Anterior cingulate cortex (tissue), 58 donors: ENCODE data around the gene BST1.

Experiments
- DNase-seq, 58 donors: peaks; one replicate each; lab custom pipeline; 2025; lab: John Stamatoyannopoulos, UW

Gene BST1

GRCh38 chr4:15702941-15703403, at the start of gene BST1:
Gene BST1, plus strand, starts transcription at chr4:15703065. Its CDS starts 80 bp downstream, at chr4:15703145.
- peak in 41 of 58 donors; percentile 2 to 55 (median 23) for DNase-seq

GRCh38 chr4:15653420-15653819, 49.4 kb upstream of the BST1 start:
- no peak for DNase-seq

- DNase-seq: peak in 19 of 58 donors; percentile 1 to 53 (median 14)
Observed at GRCh38 chr4:15653864-15654592, 48.8 kb upstream of the BST1 start.

GRCh38 chr4:15654593-15655222, 48.2 kb upstream of the BST1 start:
- peak in 54 of 58 donors; percentile 4 to 78 (median 46) for DNase-seq

GRCh38 chr4:15655223-15656037, 47.4 kb upstream of the BST1 start, which contains the start of gene FBXL5:
Gene FBXL5, minus strand, starts transcription at chr4:15655357. Its CDS starts 70 bp downstream, at chr4:15655287.
- DNase-seq: peak in 57 of 58 donors; percentile 42 to 92 (median 72)

GRCh38 chr4:15656038-15656470, 46.8 kb upstream of the BST1 start:
- peak in 14 of 58 donors; percentile 9 to 61 (median 40) for DNase-seq

- no peak for DNase-seq
Observed at GRCh38 chr4:15657366-15657765, 45.5 kb upstream of the BST1 start.

GRCh38 chr4:15658136-15658770, 44.6 kb upstream of the BST1 start:
- DNase-seq: no peak

- DNase-seq: no peak
Observed at GRCh38 chr4:15658781-15659180, 44.1 kb upstream of the BST1 start.

GRCh38 chr4:15659768-15660570, 42.9 kb upstream of the BST1 start:
- no peak for DNase-seq

GRCh38 chr4:15665753-15666365, 37.0 kb upstream of the BST1 start:
- no peak for DNase-seq

- no peak for DNase-seq
Observed at GRCh38 chr4:15667006-15667405, 35.9 kb upstream of the BST1 start.

GRCh38 chr4:15668566-15669435, 34.1 kb upstream of the BST1 start:
- DNase-seq: no peak

GRCh38 chr4:15670576-15670975, 32.3 kb upstream of the BST1 start:
- DNase-seq: no peak

- DNase-seq: no peak
Observed at GRCh38 chr4:15672101-15672500, 30.8 kb upstream of the BST1 start.

- no peak for DNase-seq
Observed at GRCh38 chr4:15673337-15673736, 29.5 kb upstream of the BST1 start.

- DNase-seq: no peak
Observed at GRCh38 chr4:15674046-15674445, 28.8 kb upstream of the BST1 start.

- DNase-seq: no peak
Observed at GRCh38 chr4:15674926-15675325, 27.9 kb upstream of the BST1 start.
